ENCODE results near the gene ANO10.

GRCh38 chr3:43580181-43580580 is 41.6 kb downstream of the ANO10 start:
- no peak for TF ChIP-seq POLR2A (IDR thresholded peaks at IDR 0.05)
- TF ChIP-seq, protein P1, sequence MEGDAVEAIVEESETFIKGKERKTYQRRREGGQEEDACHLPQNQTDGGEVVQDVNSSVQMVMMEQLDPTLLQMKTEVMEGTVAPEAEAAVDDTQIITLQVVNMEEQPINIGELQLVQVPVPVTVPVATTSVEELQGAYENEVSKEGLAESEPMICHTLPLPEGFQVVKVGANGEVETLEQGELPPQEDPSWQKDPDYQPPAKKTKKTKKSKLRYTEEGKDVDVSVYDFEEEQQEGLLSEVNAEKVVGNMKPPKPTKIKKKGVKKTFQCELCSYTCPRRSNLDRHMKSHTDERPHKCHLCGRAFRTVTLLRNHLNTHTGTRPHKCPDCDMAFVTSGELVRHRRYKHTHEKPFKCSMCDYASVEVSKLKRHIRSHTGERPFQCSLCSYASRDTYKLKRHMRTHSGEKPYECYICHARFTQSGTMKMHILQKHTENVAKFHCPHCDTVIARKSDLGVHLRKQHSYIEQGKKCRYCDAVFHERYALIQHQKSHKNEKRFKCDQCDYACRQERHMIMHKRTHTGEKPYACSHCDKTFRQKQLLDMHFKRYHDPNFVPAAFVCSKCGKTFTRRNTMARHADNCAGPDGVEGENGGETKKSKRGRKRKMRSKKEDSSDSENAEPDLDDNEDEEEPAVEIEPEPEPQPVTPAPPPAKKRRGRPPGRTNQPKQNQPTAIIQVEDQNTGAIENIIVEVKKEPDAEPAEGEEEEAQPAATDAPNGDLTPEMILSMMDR (IDR thresholded peaks at IDR 0.05), result no peak
